ENCODE data around the gene PNRC1.
"Not testable (repeated sequence)": the region's sequence is repeated elsewhere in the genome, so short reads cannot be mapped to it uniquely, and the experiment has no call there.

Gene PNRC1

GRCh38 chr6:89080281-89081128, at the start of gene PNRC1:
TSS of gene PNRC1 (plus strand) at chr6:89080751. CDS start at chr6:89080895, 144 bp downstream.
- peaks cover 4% of the 10 kb centered on the region; the same call in 1 of the 2 replicates for H3K36me3 ChIP-seq (ENCODE audit: control insufficient read depth, insufficient read depth, low read length)
- peak within 1 kb of the TSS; percentile 95 for H3K4me3 ChIP-seq (replicated peaks; ENCODE audit: low read depth, low read length)
- no peak for TF ChIP-seq CTCF (IDR thresholded peaks at IDR 0.05; ENCODE audit: insufficient read depth, low read length, poor library complexity, severe bottlenecking)
- H3K27me3 ChIP-seq (replicated peaks; ENCODE audit: control insufficient read depth, insufficient read depth, low read length), result no peaks in the 10 kb centered on the region
- DNase-seq (ENCODE audit: extremely low read depth, insufficient read length), result peak; percentile 99

GRCh38 chr6:89032599-89032998, 48.0 kb upstream of the PNRC1 start:
- H3K4me3 ChIP-seq (replicated peaks; ENCODE audit: low read depth, low read length), result no peak overlapping the region
- TF ChIP-seq CTCF (IDR thresholded peaks at IDR 0.05; ENCODE audit: insufficient read depth, low read length, poor library complexity, severe bottlenecking), result peak; percentile 33
- DNase-seq (ENCODE audit: extremely low read depth, insufficient read length), result no peak
- H3K36me3 ChIP-seq (ENCODE audit: control insufficient read depth, insufficient read depth, low read length), result no peaks in the 10 kb centered on the region
- no peaks in the 10 kb centered on the region for H3K27me3 ChIP-seq (replicated peaks; ENCODE audit: control insufficient read depth, insufficient read depth, low read length)

GRCh38 chr6:89033461-89033860, 47.1 kb upstream of the PNRC1 start:
- DNase-seq (ENCODE audit: extremely low read depth, insufficient read length), result no peak
- Histone ChIP-seq H3K27me3 (replicated peaks; ENCODE audit: control insufficient read depth, insufficient read depth, low read length) (no peaks in the 10 kb centered on the region), H3K36me3 (ENCODE audit: control insufficient read depth, insufficient read depth, low read length) (no peaks in the 10 kb centered on the region), H3K4me3 (replicated peaks; ENCODE audit: low read depth, low read length) (no peak overlapping the region)
- no peak for TF ChIP-seq CTCF (IDR thresholded peaks at IDR 0.05; ENCODE audit: insufficient read depth, low read length, poor library complexity, severe bottlenecking)

- H3K27me3 ChIP-seq (replicated peaks; ENCODE audit: control insufficient read depth, insufficient read depth, low read length); H3K36me3 ChIP-seq (ENCODE audit: control insufficient read depth, insufficient read depth, low read length); H3K4me3 ChIP-seq (replicated peaks; ENCODE audit: low read depth, low read length); DNase-seq (ENCODE audit: extremely low read depth, insufficient read length): not testable (repeated sequence)
Observed at GRCh38 chr6:89034116-89034515, 46.4 kb upstream of the PNRC1 start.

- Histone ChIP-seq H3K27me3 (replicated peaks; ENCODE audit: control insufficient read depth, insufficient read depth, low read length) (no peaks in the 10 kb centered on the region), H3K4me3 (replicated peaks; ENCODE audit: low read depth, low read length) (no peak overlapping the region), H3K36me3 (ENCODE audit: control insufficient read depth, insufficient read depth, low read length) (no peaks in the 10 kb centered on the region)
- TF ChIP-seq CTCF (IDR thresholded peaks at IDR 0.05; ENCODE audit: insufficient read depth, low read length, poor library complexity, severe bottlenecking), result no peak
- no peak for DNase-seq (ENCODE audit: extremely low read depth, insufficient read length)
Observed at GRCh38 chr6:89034586-89035251, 45.8 kb upstream of the PNRC1 start.

Data from GM06990 (cell line).